GM23338 (cell line): ENCODE data around the gene VPS37C. TPM values are rescaled to one million over a fixed set of nuclear protein-coding genes. Genes with fewer than 3 reads are reported as not detected.
"Not testable (repeated sequence)": the region's sequence is repeated elsewhere in the genome, so short reads cannot be mapped to it uniquely, and the experiment has no call there.

Experiments used
- ATAC-seq: fragments of 200-7000 bp; cut with Tn5 transposase; 3 replicates; pipeline ENCODE4 v1.9.1; 2020
- DNase-seq: peaks from one replicate; pipeline ENCODE4 v3.0.0-alpha.2; 2015; ENCODE audit warnings: low spot score
- H2AFZ ChIP-seq: fragments of 200-600 bp; sonication (generic); 2 replicates; pipeline ENCODE4 v1.8.0; 2016; ENCODE audit warnings: antibody characterized with exemption, mild to moderate bottlenecking, moderate library complexity
- H3F3A ChIP-seq: fragments of 200-600 bp; sonication (generic); replicated peaks from 2 replicates; pipeline ENCODE4 v1.8.0; 2017; ENCODE audit warnings: antibody characterized with exemption, mixed run types, low read depth
- H3K27ac ChIP-seq: fragments of 200-600 bp; sonication (generic); 2 replicates; pipeline ENCODE4 v1.6.1; 2016; ENCODE audit warnings: low read depth
- H3K27me3 ChIP-seq: fragments of 200-600 bp; sonication (generic); 2 replicates; pipeline ENCODE4 v1.8.0; 2016; ENCODE audit warnings: mild to moderate bottlenecking, mixed run types, moderate library complexity; ENCODE audit not compliant: insufficient read depth
- H3K36me3 ChIP-seq: fragments of 200-600 bp; sonication (generic); 2 replicates; pipeline ENCODE4 v1.8.0; 2016; ENCODE audit warnings: mild to moderate bottlenecking; ENCODE audit not compliant: insufficient read depth
- H3K4me1 ChIP-seq: fragments of 200-600 bp; sonication (generic); 2 replicates; pipeline ENCODE4 v1.8.0; 2016; ENCODE audit warnings: mild to moderate bottlenecking, moderate library complexity; ENCODE audit not compliant: insufficient read depth
- H3K4me2 ChIP-seq: fragments of 200-600 bp; sonication (generic); 2 replicates; pipeline ENCODE4 v1.7.1; 2017; ENCODE audit warnings: mixed run types
- H3K4me3 ChIP-seq: fragments of 200-600 bp; sonication (generic); 2 replicates; pipeline ENCODE4 v1.6.1; 2016; ENCODE audit warnings: mixed run types
- H3K79me2 ChIP-seq: fragments of 200-600 bp; sonication (generic); replicated peaks from 2 replicates; pipeline ENCODE4 v1.8.0; 2017; ENCODE audit warnings: mild to moderate bottlenecking; ENCODE audit not compliant: insufficient read depth
- H3K9me2 ChIP-seq: fragments of 200-600 bp; sonication (generic); 2 replicates; pipeline ENCODE4 v1.8.0; 2017; ENCODE audit not compliant: insufficient read depth
- H4K20me1 ChIP-seq: fragments of 200-600 bp; sonication (generic); replicated peaks from 2 replicates; pipeline ENCODE4 v1.8.0; 2017; ENCODE audit warnings: mild to moderate bottlenecking; ENCODE audit not compliant: insufficient read depth
- H3K27ac Mint-ChIP-seq: 2 replicates; pipeline ENCODE4 v1.8.0; 2020; ENCODE audit warnings: inconsistent platforms, mild to moderate bottlenecking, moderate library complexity, mixed read lengths
- H3K27me3 Mint-ChIP-seq: 3 replicates; pipeline ENCODE4 v1.8.0; 2022; ENCODE audit warnings: low read depth, mild to moderate bottlenecking, moderate library complexity, mixed read lengths, inconsistent platforms; ENCODE audit not compliant: insufficient read depth, poor library complexity
- H3K36me3 Mint-ChIP-seq: 3 replicates; pipeline ENCODE4 v1.8.0; 2021; ENCODE audit warnings: low read depth, mild to moderate bottlenecking, inconsistent platforms, moderate library complexity, mixed read lengths
- H3K4me1 Mint-ChIP-seq: 3 replicates; pipeline ENCODE4 v1.8.0; 2020; ENCODE audit warnings: mild to moderate bottlenecking, inconsistent platforms, mixed read lengths
- H3K4me3 Mint-ChIP-seq: 3 replicates; pipeline ENCODE4 v1.8.0; 2021; ENCODE audit warnings: moderate library complexity, mild to moderate bottlenecking, inconsistent platforms, mixed read lengths
- H3K9me3 Mint-ChIP-seq: 3 replicates; pipeline ENCODE4 v1.8.0; 2020; ENCODE audit warnings: moderate library complexity, mild to moderate bottlenecking, inconsistent platforms, mixed read lengths
- CREB1 ChIP-seq: fragments of 250-450 bp; sonication (Bioruptor Pico); IDR thresholded peaks from 2 replicates; pipeline ENCODE4 v1.5.0; 2020; ENCODE audit warnings: low read depth, mild to moderate bottlenecking, moderate library complexity
- EZH2phosphoT487 ChIP-seq: fragments of 200-600 bp; sonication (generic); IDR thresholded peaks from one replicate; pipeline ENCODE4 v1.8.1; 2018; ENCODE audit warnings: antibody characterized with exemption; ENCODE audit not compliant: unreplicated experiment
- POLR2AphosphoS5 ChIP-seq: IDR thresholded peaks from 2 replicates; pipeline ENCODE4 v1.6.1; 2016; ENCODE audit warnings: antibody characterized with exemption, low read depth
- REST ChIP-seq: IDR thresholded peaks from one replicate; pipeline ENCODE4 v1.6.1; 2018; ENCODE audit warnings: antibody characterized with exemption; ENCODE audit not compliant: unreplicated experiment
- STAT1 ChIP-seq: IDR thresholded peaks from one replicate; pipeline ENCODE4 v1.6.1; 2016; ENCODE audit warnings: antibody characterized with exemption; ENCODE audit not compliant: unreplicated experiment
- ZNF114 ChIP-seq: fragments of 250-450 bp; sonication (Bioruptor Pico); IDR thresholded peaks from 2 replicates; pipeline ENCODE4 v1.5.0; 2020; ENCODE audit warnings: mild to moderate bottlenecking, moderate library complexity
- ZNF331 ChIP-seq: fragments of 250-450 bp; sonication (Bioruptor Pico); IDR thresholded peaks from 2 replicates; pipeline ENCODE4 v1.5.0; 2020; ENCODE audit warnings: low read depth, mild to moderate bottlenecking, moderate library complexity
- polyA plus RNA-seq: library from polyadenylated mRNA; unstranded; fragments of >200 nt; fragmentation: Nextera tagmentation; extraction: Ambion mirVana; gene quantifications from 2 replicates; pipeline ENCODE4 v1.2.1, GENCODE V29; 2016
- total RNA-seq: library from RNA; depleted of rRNA; stranded (reverse); fragments of >200 nt; shearing (Covaris generic); gene quantifications from 2 replicates; pipeline ENCODE4 v1.2.3, GENCODE V29; 2014
- TF ChIP-seq, protein P1 (sequence below): fragments of 250-450 bp; sonication (Bioruptor Pico); IDR thresholded peaks from 2 replicates; pipeline ENCODE4 v1.5.0; 2020; ENCODE audit warnings: mild to moderate bottlenecking, moderate library complexity
- TF ChIP-seq, protein P2 (sequence below), 2 experiments: fragments of 200-600 bp in 1 of 2; sonication (generic) in 1 of 2; conservative IDR thresholded peaks; 2 replicates each; pipeline versions ENCODE4 v1.5.1 to v1.6.1; 2016 to 2017; ENCODE audit warnings: antibody characterized with exemption in 2 of 2, low read depth in 2 of 2, mild to moderate bottlenecking in 2 of 2, moderate library complexity in 1 of 2
- TF ChIP-seq, protein P3 (sequence below): IDR thresholded peaks from 2 replicates; pipeline ENCODE4 v1.6.1; 2016; ENCODE audit warnings: antibody characterized with exemption

Gene VPS37C
- total and polyA plus RNA-seq, 2 experiments from 2014 or later, result 8.8 to 19.4 TPM

DNA sequence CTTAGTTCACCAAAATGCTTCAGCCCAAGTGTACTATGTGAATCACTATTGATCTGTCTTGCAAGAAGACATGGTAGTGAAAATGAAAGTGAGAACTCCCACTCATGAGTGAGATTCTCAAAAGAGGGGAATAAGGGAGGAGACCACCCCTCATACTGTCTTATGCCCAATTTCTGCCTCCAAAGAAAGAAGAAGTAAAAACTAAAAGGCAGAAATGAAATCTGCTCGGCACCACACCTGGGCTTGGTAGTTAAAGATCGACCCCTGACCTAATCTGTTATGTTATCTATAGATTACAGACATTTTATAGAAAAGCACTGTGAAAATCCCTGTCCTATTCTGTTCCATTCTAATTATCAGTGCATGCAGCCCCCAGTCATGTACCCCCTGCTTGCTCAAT, 63.0 kb downstream of the VPS37C start:
- not testable (repeated sequence) for ATAC-seq, DNase-seq, H3K36me3 ChIP-seq, H3F3A ChIP-seq, H3K4me1 Mint-ChIP-seq, H3K9me2 ChIP-seq, H3K27ac ChIP-seq, H3K27me3 ChIP-seq, H3K4me1 ChIP-seq, H3K79me2 ChIP-seq, H3K4me3 ChIP-seq, H3K27me3 Mint-ChIP-seq, H3K4me2 ChIP-seq, H3K27ac Mint-ChIP-seq, H3K4me3 Mint-ChIP-seq, H2AFZ ChIP-seq, H4K20me1 ChIP-seq, H3K36me3 Mint-ChIP-seq
- peaks cover 18% of the 10 kb centered on the region for H3K9me3 Mint-ChIP-seq

DNA sequence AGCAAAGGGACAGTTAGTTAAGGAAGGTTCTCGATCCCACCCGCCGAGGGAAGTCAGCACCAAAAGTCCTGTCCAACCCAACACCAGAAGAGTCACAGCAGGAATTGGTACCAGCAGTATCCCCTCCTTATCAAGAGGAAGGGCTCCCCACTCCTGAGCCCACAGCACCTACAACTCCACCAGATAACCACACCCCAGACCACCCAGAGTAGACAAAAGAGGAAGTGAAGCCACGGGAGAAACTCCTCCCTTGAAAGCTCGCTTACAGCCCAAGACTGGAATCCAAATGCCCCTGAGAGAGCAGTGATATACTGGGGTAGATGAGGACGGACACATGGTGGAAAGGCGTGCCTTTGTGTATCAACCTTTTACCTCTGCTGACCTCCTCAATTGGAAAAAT, 66.2 kb downstream of the VPS37C start:
- H3K4me1 ChIP-seq, result no peaks in the 10 kb centered on the region; the same call in 1 of the 2 replicates
- H3K4me2 ChIP-seq, result no peak overlapping the region
- Mint-ChIP-seq H3K9me3 (peaks cover 28% of the 10 kb centered on the region), H3K27ac (no peak overlapping the region), H3K36me3 (peaks cover 4% of the 10 kb centered on the region; the same call in 1 of the 3 replicates), H3K4me1 (peaks cover 11% of the 10 kb centered on the region), H3K27me3 (peaks cover 5% of the 10 kb centered on the region), H3K4me3 (no peak overlapping the region)
- no peak overlapping the region for H3K27ac ChIP-seq
- no peaks in the 10 kb centered on the region for H4K20me1 ChIP-seq
- no peaks in the 10 kb centered on the region for H3K79me2 ChIP-seq
- H3F3A ChIP-seq, result no peaks in the 10 kb centered on the region; the same call in 1 of the 2 replicates
- H3K9me2 ChIP-seq, result no peaks in the 10 kb centered on the region
- no peaks in the 10 kb centered on the region for H3K36me3 ChIP-seq
- no peak overlapping the region for H3K4me3 ChIP-seq
- no peak for ATAC-seq
- no peak overlapping the region for H2AFZ ChIP-seq
- H3K27me3 ChIP-seq, result no peaks in the 10 kb centered on the region
- no peak for DNase-seq
- no peak for TF ChIP-seq STAT1
- TF ChIP-seq, protein P1, sequence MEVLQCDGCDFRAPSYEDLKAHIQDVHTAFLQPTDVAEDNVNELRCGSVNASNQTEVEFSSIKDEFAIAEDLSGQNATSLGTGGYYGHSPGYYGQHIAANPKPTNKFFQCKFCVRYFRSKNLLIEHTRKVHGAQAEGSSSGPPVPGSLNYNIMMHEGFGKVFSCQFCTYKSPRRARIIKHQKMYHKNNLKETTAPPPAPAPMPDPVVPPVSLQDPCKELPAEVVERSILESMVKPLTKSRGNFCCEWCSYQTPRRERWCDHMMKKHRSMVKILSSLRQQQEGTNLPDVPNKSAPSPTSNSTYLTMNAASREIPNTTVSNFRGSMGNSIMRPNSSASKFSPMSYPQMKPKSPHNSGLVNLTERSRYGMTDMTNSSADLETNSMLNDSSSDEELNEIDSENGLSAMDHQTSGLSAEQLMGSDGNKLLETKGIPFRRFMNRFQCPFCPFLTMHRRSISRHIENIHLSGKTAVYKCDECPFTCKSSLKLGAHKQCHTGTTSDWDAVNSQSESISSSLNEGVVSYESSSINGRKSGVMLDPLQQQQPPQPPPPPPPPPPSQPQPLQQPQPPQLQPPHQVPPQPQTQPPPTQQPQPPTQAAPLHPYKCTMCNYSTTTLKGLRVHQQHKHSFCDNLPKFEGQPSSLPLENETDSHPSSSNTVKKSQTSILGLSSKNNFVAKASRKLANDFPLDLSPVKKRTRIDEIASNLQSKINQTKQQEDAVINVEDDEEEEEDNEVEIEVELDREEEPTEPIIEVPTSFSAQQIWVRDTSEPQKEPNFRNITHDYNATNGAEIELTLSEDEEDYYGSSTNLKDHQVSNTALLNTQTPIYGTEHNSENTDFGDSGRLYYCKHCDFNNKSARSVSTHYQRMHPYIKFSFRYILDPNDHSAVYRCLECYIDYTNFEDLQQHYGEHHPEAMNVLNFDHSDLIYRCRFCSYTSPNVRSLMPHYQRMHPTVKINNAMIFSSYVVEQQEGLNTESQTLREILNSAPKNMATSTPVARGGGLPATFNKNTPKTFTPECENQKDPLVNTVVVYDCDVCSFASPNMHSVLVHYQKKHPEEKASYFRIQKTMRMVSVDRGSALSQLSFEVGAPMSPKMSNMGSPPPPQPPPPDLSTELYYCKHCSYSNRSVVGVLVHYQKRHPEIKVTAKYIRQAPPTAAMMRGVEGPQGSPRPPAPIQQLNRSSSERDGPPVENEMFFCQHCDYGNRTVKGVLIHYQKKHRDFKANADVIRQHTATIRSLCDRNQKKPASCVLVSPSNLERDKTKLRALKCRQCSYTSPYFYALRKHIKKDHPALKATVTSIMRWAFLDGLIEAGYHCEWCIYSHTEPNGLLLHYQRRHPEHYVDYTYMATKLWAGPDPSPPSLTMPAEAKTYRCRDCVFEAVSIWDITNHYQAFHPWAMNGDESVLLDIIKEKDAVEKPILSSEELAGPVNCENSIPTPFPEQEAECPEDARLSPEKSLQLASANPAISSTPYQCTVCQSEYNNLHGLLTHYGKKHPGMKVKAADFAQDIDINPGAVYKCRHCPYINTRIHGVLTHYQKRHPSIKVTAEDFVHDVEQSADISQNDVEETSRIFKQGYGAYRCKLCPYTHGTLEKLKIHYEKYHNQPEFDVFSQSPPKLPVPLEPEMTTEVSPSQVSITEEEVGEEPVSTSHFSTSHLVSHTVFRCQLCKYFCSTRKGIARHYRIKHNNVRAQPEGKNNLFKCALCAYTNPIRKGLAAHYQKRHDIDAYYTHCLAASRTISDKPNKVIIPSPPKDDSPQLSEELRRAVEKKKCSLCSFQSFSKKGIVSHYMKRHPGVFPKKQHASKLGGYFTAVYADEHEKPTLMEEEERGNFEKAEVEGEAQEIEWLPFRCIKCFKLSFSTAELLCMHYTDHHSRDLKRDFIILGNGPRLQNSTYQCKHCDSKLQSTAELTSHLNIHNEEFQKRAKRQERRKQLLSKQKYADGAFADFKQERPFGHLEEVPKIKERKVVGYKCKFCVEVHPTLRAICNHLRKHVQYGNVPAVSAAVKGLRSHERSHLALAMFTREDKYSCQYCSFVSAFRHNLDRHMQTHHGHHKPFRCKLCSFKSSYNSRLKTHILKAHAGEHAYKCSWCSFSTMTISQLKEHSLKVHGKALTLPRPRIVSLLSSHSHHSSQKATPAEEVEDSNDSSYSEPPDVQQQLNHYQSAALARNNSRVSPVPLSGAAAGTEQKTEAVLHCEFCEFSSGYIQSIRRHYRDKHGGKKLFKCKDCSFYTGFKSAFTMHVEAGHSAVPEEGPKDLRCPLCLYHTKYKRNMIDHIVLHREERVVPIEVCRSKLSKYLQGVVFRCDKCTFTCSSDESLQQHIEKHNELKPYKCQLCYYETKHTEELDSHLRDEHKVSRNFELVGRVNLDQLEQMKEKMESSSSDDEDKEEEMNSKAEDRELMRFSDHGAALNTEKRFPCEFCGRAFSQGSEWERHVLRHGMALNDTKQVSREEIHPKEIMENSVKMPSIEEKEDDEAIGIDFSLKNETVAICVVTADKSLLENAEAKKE (CRISPR knock-in tag), result no peak
- no peak for TF ChIP-seq CREB1
- no peak for TF ChIP-seq ZNF114 (CRISPR knock-in tag)
- TF ChIP-seq, protein P2, sequence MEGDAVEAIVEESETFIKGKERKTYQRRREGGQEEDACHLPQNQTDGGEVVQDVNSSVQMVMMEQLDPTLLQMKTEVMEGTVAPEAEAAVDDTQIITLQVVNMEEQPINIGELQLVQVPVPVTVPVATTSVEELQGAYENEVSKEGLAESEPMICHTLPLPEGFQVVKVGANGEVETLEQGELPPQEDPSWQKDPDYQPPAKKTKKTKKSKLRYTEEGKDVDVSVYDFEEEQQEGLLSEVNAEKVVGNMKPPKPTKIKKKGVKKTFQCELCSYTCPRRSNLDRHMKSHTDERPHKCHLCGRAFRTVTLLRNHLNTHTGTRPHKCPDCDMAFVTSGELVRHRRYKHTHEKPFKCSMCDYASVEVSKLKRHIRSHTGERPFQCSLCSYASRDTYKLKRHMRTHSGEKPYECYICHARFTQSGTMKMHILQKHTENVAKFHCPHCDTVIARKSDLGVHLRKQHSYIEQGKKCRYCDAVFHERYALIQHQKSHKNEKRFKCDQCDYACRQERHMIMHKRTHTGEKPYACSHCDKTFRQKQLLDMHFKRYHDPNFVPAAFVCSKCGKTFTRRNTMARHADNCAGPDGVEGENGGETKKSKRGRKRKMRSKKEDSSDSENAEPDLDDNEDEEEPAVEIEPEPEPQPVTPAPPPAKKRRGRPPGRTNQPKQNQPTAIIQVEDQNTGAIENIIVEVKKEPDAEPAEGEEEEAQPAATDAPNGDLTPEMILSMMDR (conservative IDR thresholded peaks at IDR 0.05; ENCODE audit: low read depth in 2 of 2), result no peak
- no peak for TF ChIP-seq EZH2phosphoT487
- no peak for TF ChIP-seq ZNF331 (CRISPR knock-in tag)
- TF ChIP-seq POLR2AphosphoS5, result no peak
- TF ChIP-seq, protein P3, sequence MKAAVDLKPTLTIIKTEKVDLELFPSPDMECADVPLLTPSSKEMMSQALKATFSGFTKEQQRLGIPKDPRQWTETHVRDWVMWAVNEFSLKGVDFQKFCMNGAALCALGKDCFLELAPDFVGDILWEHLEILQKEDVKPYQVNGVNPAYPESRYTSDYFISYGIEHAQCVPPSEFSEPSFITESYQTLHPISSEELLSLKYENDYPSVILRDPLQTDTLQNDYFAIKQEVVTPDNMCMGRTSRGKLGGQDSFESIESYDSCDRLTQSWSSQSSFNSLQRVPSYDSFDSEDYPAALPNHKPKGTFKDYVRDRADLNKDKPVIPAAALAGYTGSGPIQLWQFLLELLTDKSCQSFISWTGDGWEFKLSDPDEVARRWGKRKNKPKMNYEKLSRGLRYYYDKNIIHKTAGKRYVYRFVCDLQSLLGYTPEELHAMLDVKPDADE, result no peak
- TF ChIP-seq REST, result no peak
